ENCODE results near the gene KRT7. TPM values are rescaled to one million over a fixed set of nuclear protein-coding genes. Genes with fewer than 3 reads are reported as not detected.
A peak's percentile ranks its signal among the peaks of the same experiment; 100 is the strongest.

KRT7 gene
- total RNA-seq, 2 donors from 2014 or later, result 0.36 to 8.0 TPM

DNA sequence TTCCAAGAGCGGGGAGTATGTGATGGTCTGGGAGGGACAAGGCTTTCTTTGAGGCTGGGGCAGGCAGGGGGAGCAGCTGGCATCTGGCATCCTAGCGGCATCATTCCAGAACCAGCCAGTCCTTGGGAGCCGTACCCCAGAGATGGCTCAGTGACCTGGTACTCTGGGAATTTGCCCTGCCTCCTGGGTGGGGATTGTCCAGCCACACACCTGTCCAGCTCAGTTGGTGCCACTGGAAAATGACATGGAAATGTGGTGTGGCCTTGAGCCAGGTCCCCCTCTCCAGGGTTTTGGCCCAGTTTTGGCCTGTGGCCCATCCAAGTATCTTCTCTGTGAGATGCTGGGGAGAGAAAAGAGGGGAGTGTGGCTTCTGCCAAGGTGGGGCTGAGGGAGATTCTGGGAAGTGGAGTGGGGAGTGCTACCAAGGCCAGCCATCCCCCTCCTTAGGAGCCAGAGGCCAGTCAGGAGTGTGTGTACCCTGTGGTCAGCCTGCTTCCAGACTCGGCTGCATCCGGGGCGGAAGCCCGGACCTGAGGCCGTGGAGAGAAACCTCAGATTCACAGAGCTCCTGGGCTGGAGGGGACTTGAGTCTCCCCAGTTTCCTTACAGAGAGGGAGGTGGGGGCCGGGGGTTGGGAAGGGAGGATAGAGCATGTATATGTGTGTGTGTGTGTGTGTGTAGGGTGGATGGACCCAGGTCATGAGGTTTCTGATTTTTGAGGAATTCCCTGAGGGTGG, 26.6 kb upstream of the KRT7 start:
- ATAC-seq, result no peak
- DNase-seq (ENCODE audit: low spot score in 2 of 2), result no peak
- H3K27ac Mint-ChIP-seq, result no peak overlapping the region
- H3K36me3 Mint-ChIP-seq, result no peaks in the 10 kb centered on the region
- no peaks in the 10 kb centered on the region for H3K9me3 Mint-ChIP-seq

DNA sequence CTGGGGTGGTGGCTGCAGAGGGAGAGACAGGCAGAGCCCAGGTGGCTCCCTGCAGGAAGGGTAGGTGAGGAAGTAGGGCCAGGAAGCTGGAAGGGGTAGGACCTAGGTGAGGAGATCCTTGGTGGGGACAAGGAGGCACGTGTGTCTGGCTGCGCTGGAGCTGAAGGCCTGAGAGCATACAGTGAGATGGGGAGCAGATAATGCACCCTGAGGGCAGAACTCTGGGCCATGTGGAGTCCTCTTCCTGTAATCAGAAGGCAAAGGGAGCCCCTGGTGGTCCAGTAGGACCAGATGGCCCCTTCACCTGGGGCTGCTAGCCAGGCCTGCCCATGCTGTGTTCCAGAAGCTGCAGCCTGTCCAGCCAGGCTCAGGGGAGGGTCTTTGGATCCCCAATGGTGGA, 25.9 kb upstream of the KRT7 start:
- ATAC-seq (no peak), DNase-seq (ENCODE audit: low spot score in 2 of 2) (no peak)
- no peak overlapping the region for H3K27ac Mint-ChIP-seq
- no peaks in the 10 kb centered on the region for H3K9me3 Mint-ChIP-seq
- H3K36me3 Mint-ChIP-seq, result no peaks in the 10 kb centered on the region

GRCh38 chr12:52207895-52208294, 25.1 kb upstream of the KRT7 start:
- Mint-ChIP-seq H3K9me3 (no peaks in the 10 kb centered on the region), H3K27ac (no peak overlapping the region), H3K36me3 (no peaks in the 10 kb centered on the region)
- no peak for DNase-seq (ENCODE audit: low spot score in 2 of 2)
- no peak for ATAC-seq

- H3K36me3 Mint-ChIP-seq, result no peaks in the 10 kb centered on the region
- no peak overlapping the region for H3K27ac Mint-ChIP-seq
- DNase-seq (ENCODE audit: low spot score in 2 of 2) (no peak), ATAC-seq (no peak)
- H3K9me3 Mint-ChIP-seq, result no peaks in the 10 kb centered on the region
Observed at GRCh38 chr12:52208424-52209165, 24.4 kb upstream of the KRT7 start.

DNA sequence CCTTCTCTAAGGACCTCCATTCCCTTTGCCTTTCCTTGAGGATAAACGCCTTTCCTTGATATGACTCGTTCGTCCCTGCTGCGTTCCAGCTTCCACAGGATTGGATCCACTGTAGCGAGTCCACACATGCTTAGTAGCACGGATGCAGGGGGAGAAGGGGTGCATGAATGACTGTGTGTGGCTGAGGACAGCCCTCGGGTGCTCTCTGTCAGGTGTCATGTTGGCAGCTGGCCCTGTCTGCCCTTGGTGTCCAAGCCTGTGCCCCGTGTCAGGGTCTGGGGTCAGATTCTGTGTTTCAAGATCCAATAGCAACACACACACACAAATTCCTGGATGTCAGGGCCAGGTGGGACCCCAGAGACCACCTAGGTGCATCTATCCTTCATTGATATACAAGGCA, 23.7 kb upstream of the KRT7 start:
- no peaks in the 10 kb centered on the region for H3K9me3 Mint-ChIP-seq
- H3K36me3 Mint-ChIP-seq, result no peaks in the 10 kb centered on the region
- ATAC-seq, result no peak

DNA sequence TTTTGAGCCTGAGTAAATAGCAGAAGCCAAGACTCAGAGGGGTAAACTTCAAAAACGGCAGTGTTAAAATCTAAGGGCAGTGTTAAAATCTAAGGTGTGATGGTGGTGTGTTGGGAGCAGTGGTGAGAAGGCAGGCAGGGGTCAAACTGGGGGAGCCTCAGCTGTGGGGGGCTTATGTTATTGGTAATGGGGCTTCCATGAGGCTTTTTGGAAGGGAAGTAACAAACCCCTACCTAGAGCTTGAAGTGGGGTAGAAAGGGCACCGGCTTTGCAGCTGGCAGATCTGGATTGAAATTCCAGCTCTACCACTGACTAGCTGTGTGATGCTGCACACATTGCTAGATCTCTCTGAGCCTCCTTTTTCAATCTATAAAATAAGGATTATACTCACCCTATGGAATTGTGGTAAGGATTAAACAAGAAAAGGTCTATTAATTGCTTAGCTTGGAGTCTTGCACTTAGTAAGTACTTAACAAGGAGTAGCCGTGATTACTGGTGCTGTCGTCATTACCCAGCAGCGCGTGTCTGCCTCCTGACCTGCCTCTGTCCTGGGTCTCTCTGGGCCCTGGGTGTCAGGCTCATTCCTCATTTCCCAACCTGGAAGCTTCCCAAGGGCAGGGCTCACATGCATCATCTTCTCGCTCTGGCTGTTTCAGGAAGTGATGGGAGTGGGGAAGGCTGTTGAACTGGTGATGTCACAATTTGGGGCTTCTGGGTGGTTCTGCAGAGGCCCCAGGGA, 22.7 kb upstream of the KRT7 start:
- no peak for DNase-seq (ENCODE audit: low spot score in 2 of 2)
- no peaks in the 10 kb centered on the region for H3K9me3 Mint-ChIP-seq
- ATAC-seq, result no peak
- no peak overlapping the region for H3K27ac Mint-ChIP-seq
- no peaks in the 10 kb centered on the region for H3K36me3 Mint-ChIP-seq

More for the DNA sequence above, 23.7 kb upstream of the KRT7 start:
- DNase-seq (ENCODE audit: low spot score in 2 of 2), result no peak
- no peak overlapping the region for H3K27ac Mint-ChIP-seq

DNA sequence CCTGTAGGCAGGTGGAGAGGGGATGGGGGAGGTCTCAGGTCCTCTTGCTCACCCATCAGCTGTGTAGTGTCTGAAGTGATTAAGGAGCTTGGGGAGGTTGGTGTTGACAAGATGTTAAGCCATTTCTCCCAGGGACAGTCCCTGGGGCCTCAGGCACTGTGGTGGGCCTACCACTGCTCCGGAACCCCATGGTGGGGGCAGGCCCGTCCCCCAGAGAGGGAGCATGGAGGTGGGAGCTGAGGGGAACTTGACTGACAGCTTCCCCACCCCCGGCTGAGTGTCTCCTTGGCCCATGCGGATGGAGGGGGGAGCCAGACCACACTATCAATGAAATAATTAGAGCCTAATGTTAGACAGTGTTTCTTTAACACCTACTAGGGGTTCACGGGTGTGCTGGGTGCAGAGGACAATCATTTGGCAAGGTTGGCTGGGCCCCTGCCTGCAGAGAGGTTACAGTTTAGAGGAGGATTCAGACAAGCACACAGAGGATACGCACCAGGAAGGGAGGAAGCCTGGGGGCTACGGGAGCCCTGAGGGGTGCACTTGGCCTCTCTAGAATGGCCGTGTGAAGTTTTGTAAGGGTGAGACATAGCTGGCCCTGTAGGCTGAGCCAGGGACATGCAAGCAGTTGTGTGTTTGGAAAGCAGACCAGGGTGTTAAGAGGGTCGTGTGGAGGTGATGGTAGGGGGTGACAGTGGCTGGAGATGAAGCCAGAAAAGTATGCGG, 22.0 kb upstream of the KRT7 start:
- no peak for ATAC-seq
- no peaks in the 10 kb centered on the region for H3K36me3 Mint-ChIP-seq

GRCh38 chr12:52211716-52212585, 21.1 kb upstream of the KRT7 start:
- ATAC-seq (no peak), DNase-seq (ENCODE audit: low spot score in 2 of 2) (no peak)
- no peaks in the 10 kb centered on the region for H3K36me3 Mint-ChIP-seq
- no peak overlapping the region for H3K27ac Mint-ChIP-seq
- no peaks in the 10 kb centered on the region for H3K9me3 Mint-ChIP-seq

More for the DNA sequence above, 22.0 kb upstream of the KRT7 start:
- DNase-seq (ENCODE audit: low spot score in 2 of 2), result no peak
- peak overlapping the region in 1 of 2 donors; percentile 2 for H3K27ac Mint-ChIP-seq
- no peaks in the 10 kb centered on the region for H3K9me3 Mint-ChIP-seq

DNA sequence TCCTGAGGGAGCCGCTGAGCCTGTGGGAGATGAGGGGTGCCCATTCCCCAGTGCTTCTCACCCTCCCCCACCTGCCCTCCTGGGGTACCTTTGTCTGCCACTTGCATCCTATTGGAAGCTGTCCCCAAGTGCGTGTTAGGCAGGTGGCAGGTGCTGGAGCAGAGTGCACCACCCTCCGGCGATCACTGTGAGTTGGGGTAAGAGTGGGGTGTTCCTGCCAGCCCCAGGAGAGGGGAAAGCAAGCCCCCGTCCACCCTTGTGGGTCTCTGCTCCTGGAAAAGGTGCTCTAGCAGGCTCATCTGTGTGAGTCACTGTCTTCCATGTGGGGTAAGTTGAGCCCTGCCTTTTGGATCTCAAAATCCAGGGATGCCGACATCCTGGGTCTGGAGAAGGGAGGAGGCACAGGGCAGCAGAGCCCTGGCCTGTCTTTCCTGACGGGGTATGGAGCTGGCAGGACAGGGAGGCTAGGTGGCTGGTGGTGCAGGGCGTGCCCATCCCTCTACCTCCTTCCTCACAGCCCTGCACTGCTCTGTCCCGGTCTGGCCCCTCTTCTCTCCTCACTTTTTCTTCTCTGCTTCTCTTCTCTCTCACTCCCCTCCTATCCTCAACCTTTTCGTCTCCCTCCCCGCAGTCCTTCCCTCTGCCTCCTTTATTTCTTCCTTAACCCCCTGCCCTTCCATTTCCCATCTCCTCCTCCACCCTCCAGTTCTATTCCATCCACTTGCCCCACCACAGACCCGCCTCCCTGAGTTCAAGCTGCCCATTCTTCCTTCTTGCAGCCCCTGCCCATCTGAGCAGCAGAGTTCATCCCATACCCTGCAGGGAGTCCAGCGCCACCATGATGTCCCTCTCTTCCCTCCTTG, 20.1 kb upstream of the KRT7 start:
- H3K9me3 Mint-ChIP-seq, result no peaks in the 10 kb centered on the region
- no peak overlapping the region for H3K27ac Mint-ChIP-seq
- DNase-seq (ENCODE audit: low spot score in 2 of 2), result no peak
- no peak for ATAC-seq
- no peaks in the 10 kb centered on the region for H3K36me3 Mint-ChIP-seq

DNA sequence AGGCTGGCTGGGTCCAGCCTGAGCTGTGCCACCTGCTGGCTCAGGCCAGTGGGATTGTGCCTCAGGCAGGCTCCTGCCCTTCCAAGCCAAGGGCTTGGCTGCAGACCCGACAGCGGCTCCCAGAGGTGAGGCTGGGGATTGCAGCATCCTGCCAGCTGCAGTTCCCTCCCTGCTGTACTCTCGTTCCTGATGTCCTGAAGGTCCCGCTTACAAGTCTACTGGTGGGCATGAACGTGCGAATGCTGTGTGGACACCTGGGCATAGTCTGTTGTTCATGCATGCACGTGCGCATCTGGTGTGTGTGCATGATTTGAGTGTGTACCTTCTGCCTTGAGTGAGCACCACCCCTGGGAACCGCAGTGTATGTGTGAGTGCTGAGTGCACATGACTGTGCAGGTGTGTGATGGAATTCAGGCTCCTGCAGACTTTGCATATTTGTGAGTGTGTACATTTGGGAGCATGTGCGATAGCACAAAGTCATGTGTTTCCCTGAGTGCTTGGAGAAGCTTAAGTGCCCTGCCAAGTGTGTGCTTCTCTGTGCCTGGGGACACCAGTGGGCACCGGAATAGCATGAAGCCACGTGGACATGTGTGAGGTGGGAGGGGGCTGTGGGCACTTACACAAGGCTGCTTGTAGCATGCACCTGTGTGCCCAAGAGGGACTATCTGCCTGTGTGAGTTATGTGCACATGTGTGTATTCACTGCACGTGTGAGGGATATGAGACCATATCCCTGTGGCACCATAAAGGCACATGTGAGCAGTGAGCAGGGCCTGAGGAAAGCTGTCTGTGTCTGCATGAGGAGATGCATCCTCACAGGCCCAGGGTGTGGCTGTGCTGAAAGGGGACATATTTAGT, 19.3 kb upstream of the KRT7 start:
- H3K27ac Mint-ChIP-seq, result no peak overlapping the region
- peak in 1 of 2 donors; percentile 80 for DNase-seq (ENCODE audit: low spot score in 2 of 2)
- H3K36me3 Mint-ChIP-seq, result no peaks in the 10 kb centered on the region
- no peaks in the 10 kb centered on the region for H3K9me3 Mint-ChIP-seq
- peak; percentile 78 to 84 for ATAC-seq

- Mint-ChIP-seq H3K36me3 (no peaks in the 10 kb centered on the region), H3K27ac (no peak overlapping the region), H3K9me3 (no peaks in the 10 kb centered on the region)
- no peak for ATAC-seq
- no peak for DNase-seq (ENCODE audit: low spot score in 2 of 2)
Observed at GRCh38 chr12:52214421-52214802, 18.6 kb upstream of the KRT7 start.

DNA sequence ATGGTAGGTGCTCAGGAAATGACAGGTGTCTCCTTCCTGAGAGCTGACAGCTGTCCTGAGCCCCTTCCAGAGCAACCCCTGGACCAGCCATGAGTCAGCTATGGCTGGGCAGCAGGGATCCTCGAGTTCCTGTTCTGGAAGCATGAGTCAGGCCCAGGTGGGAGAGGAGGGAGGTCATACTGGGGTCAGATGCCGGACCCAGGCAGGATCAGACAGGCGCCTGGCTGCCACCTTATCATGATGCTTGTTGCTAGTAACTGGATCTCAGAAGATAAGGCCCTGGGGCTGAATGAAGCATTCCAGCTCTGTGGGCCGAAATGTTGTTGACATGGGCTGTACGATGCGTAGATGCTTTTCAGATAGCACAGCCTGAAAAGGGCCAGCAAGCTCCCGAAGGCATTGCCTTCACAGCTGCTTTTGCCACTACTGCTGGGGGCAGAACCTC, 17.4 kb upstream of the KRT7 start:
- Mint-ChIP-seq H3K36me3 (no peaks in the 10 kb centered on the region), H3K9me3 (no peaks in the 10 kb centered on the region), H3K27ac (peak overlapping the region in 1 of 2 donors; percentile 73)
- DNase-seq (ENCODE audit: low spot score in 2 of 2) (no peak), ATAC-seq (no peak)

DNA sequence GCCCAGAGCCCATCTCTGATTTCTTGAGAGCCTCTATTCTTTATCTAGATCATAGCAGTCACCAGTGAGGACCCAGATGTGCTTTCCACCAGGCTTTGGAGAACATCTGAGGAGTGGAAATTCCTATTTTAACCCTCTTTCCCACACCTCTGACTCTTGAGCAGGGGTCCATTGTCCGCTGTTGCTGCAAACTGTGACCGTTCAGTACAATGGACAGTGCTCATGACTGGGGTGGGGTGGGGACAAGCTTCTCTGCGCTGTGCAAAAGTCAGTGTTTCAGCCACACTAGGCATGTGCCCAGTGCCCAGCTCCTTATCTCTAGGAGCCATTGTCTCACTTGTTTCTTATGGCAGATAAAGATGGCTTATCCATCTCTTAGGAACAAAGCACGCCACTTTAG, 16.9 kb upstream of the KRT7 start:
- ATAC-seq, result no peak
- DNase-seq (ENCODE audit: low spot score in 2 of 2), result no peak
- H3K9me3 Mint-ChIP-seq, result no peaks in the 10 kb centered on the region
- H3K36me3 Mint-ChIP-seq, result no peaks in the 10 kb centered on the region
- no peak overlapping the region for H3K27ac Mint-ChIP-seq

GRCh38 chr12:52216807-52217206, 16.2 kb upstream of the KRT7 start:
- Mint-ChIP-seq H3K9me3 (no peaks in the 10 kb centered on the region), H3K36me3 (no peaks in the 10 kb centered on the region), H3K27ac (no peak overlapping the region)
- ATAC-seq (no peak), DNase-seq (ENCODE audit: low spot score in 2 of 2) (no peak)
